Activated naive CD8-positive, alpha-beta T cell treated with anti-CD3 and anti-CD28 coated beads, Interleukin-2, amount 50 U/mL, for 24 hours (primary cell): Measurements from ENCODE around the gene CUEDC2.

ENCODE experiments used
- ATAC-seq: fragments of 150-1000 bp; cut with Tn5 transposase; one replicate; pipeline ENCODE4 v1.10.0; 2021
- DNase-seq: peaks from one replicate; pipeline ENCODE4 v3.0.0; 2021
- H3K27ac Mint-ChIP-seq: one replicate; pipeline ENCODE4 v1.8.0; 2021; ENCODE audit warnings: mild to moderate bottlenecking, mixed read lengths
- H3K27me3 Mint-ChIP-seq: one replicate; pipeline ENCODE4 v1.8.0; 2021; ENCODE audit warnings: mixed read lengths
- H3K36me3 Mint-ChIP-seq: one replicate; pipeline ENCODE4 v1.8.0; 2021; ENCODE audit warnings: low read depth, mixed read lengths
- H3K4me1 Mint-ChIP-seq: one replicate; pipeline ENCODE4 v1.8.0; 2021; ENCODE audit warnings: mixed read lengths
- H3K4me3 Mint-ChIP-seq: one replicate; pipeline ENCODE4 v1.8.0; 2021; ENCODE audit warnings: mild to moderate bottlenecking, moderate library complexity, mixed read lengths
- H3K9me3 Mint-ChIP-seq: one replicate; pipeline ENCODE4 v1.8.0; 2021; ENCODE audit warnings: mixed read lengths

The CUEDC2 gene

GRCh38 chr10:102394801-102395399, 37.5 kb downstream of the CUEDC2 start:
- H3K36me3 Mint-ChIP-seq: peaks cover 39% of the 10 kb centered on the region
- DNase-seq (peak; percentile 77), ATAC-seq (peak; percentile 15)
- no peaks in the 10 kb centered on the region for H3K27me3 Mint-ChIP-seq
- H3K4me3 Mint-ChIP-seq: peak overlapping the region; percentile 99
- H3K9me3 Mint-ChIP-seq: no peaks in the 10 kb centered on the region
- peaks cover 45% of the 10 kb centered on the region for H3K4me1 Mint-ChIP-seq
- peak overlapping the region; percentile 99 for H3K27ac Mint-ChIP-seq

GRCh38 chr10:102394079-102394800, 38.1 kb downstream of the CUEDC2 start:
- Mint-ChIP-seq H3K27ac (peak overlapping the region; percentile 99), H3K36me3 (peaks cover 35% of the 10 kb centered on the region), H3K27me3 (no peaks in the 10 kb centered on the region), H3K4me3 (peak overlapping the region; percentile 99), H3K9me3 (no peaks in the 10 kb centered on the region), H3K4me1 (peaks cover 40% of the 10 kb centered on the region)
- peak; percentile 92 for ATAC-seq
- DNase-seq: peak; percentile 99

GRCh38 chr10:102393411-102394078, 38.8 kb downstream of the CUEDC2 start:
- Mint-ChIP-seq H3K36me3 (peaks cover 32% of the 10 kb centered on the region), H3K4me1 (peaks cover 38% of the 10 kb centered on the region), H3K4me3 (peak overlapping the region; percentile 99), H3K27ac (peak overlapping the region; percentile 99), H3K9me3 (no peaks in the 10 kb centered on the region), H3K27me3 (no peaks in the 10 kb centered on the region)
- ATAC-seq (no peak), DNase-seq (no peak)

- DNase-seq (no peak), ATAC-seq (no peak)
- Mint-ChIP-seq H3K36me3 (peaks cover 20% of the 10 kb centered on the region), H3K4me1 (peaks cover 25% of the 10 kb centered on the region), H3K4me3 (peak overlapping the region; percentile 99), H3K27ac (no peak overlapping the region), H3K27me3 (no peaks in the 10 kb centered on the region), H3K9me3 (no peaks in the 10 kb centered on the region)
Observed at GRCh38 chr10:102392306-102392705, 40.1 kb downstream of the CUEDC2 start.

GRCh38 chr10:102389894-102390293, 42.5 kb downstream of the CUEDC2 start:
- H3K27me3 Mint-ChIP-seq: no peaks in the 10 kb centered on the region
- peaks cover 4% of the 10 kb centered on the region for H3K36me3 Mint-ChIP-seq
- H3K4me1 Mint-ChIP-seq: peaks cover 15% of the 10 kb centered on the region
- H3K4me3 Mint-ChIP-seq: no peak overlapping the region
- no peaks in the 10 kb centered on the region for H3K9me3 Mint-ChIP-seq
- ATAC-seq (no peak), DNase-seq (no peak)
- no peak overlapping the region for H3K27ac Mint-ChIP-seq

GRCh38 chr10:102384606-102385429, 47.6 kb downstream of the CUEDC2 start:
- Mint-ChIP-seq H3K27me3 (no peaks in the 10 kb centered on the region), H3K9me3 (no peaks in the 10 kb centered on the region), H3K27ac (no peak overlapping the region), H3K4me1 (peaks cover 5% of the 10 kb centered on the region), H3K36me3 (peaks cover 8% of the 10 kb centered on the region), H3K4me3 (no peak overlapping the region)
- ATAC-seq (no peak), DNase-seq (no peak)

GRCh38 chr10:102384053-102384452, 48.3 kb downstream of the CUEDC2 start:
- Mint-ChIP-seq H3K9me3 (no peaks in the 10 kb centered on the region), H3K4me3 (no peak overlapping the region), H3K36me3 (peaks cover 8% of the 10 kb centered on the region), H3K27me3 (no peaks in the 10 kb centered on the region), H3K4me1 (peaks cover 5% of the 10 kb centered on the region), H3K27ac (no peak overlapping the region)
- ATAC-seq: no peak
- no peak for DNase-seq

GRCh38 chr10:102382871-102383270, 49.5 kb downstream of the CUEDC2 start:
- Mint-ChIP-seq H3K4me1 (peaks cover 5% of the 10 kb centered on the region), H3K27me3 (no peaks in the 10 kb centered on the region), H3K9me3 (no peaks in the 10 kb centered on the region), H3K4me3 (no peak overlapping the region), H3K27ac (no peak overlapping the region), H3K36me3 (peaks cover 8% of the 10 kb centered on the region)
- DNase-seq (no peak), ATAC-seq (no peak)

- H3K27ac Mint-ChIP-seq: no peak overlapping the region
- H3K36me3 Mint-ChIP-seq: peaks cover 10% of the 10 kb centered on the region
- no peaks in the 10 kb centered on the region for H3K27me3 Mint-ChIP-seq
- DNase-seq (no peak), ATAC-seq (no peak)
- no peak overlapping the region for H3K4me3 Mint-ChIP-seq
- H3K9me3 Mint-ChIP-seq: no peaks in the 10 kb centered on the region
- H3K4me1 Mint-ChIP-seq: peaks cover 5% of the 10 kb centered on the region
Observed at GRCh38 chr10:102381983-102382382, 50.4 kb downstream of the CUEDC2 start.

GRCh38 chr10:102379383-102379782, 53.0 kb downstream of the CUEDC2 start:
- Mint-ChIP-seq H3K27ac (no peak overlapping the region), H3K36me3 (peaks cover 21% of the 10 kb centered on the region), H3K4me3 (no peak overlapping the region), H3K27me3 (no peaks in the 10 kb centered on the region), H3K4me1 (peaks cover 3% of the 10 kb centered on the region), H3K9me3 (no peaks in the 10 kb centered on the region)
- ATAC-seq: no peak
- DNase-seq: no peak

GRCh38 chr10:102376901-102377300, 55.5 kb downstream of the CUEDC2 start:
- ATAC-seq (no peak), DNase-seq (no peak)
- H3K9me3 Mint-ChIP-seq: no peaks in the 10 kb centered on the region
- no peak overlapping the region for H3K27ac Mint-ChIP-seq
- H3K36me3 Mint-ChIP-seq: peaks cover 29% of the 10 kb centered on the region
- no peak overlapping the region for H3K4me3 Mint-ChIP-seq
- H3K4me1 Mint-ChIP-seq: no peaks in the 10 kb centered on the region
- no peaks in the 10 kb centered on the region for H3K27me3 Mint-ChIP-seq

- H3K36me3 Mint-ChIP-seq: peaks cover 33% of the 10 kb centered on the region
- no peaks in the 10 kb centered on the region for H3K27me3 Mint-ChIP-seq
- H3K4me1 Mint-ChIP-seq: no peaks in the 10 kb centered on the region
- H3K9me3 Mint-ChIP-seq: no peaks in the 10 kb centered on the region
- DNase-seq (no peak), ATAC-seq (no peak)
- no peak overlapping the region for H3K4me3 Mint-ChIP-seq
- H3K27ac Mint-ChIP-seq: no peak overlapping the region
Observed at GRCh38 chr10:102375867-102376266, 56.5 kb downstream of the CUEDC2 start.

- H3K9me3 Mint-ChIP-seq: no peaks in the 10 kb centered on the region
- DNase-seq (no peak), ATAC-seq (no peak)
- H3K4me3 Mint-ChIP-seq: no peak overlapping the region
- H3K4me1 Mint-ChIP-seq: no peaks in the 10 kb centered on the region
- peaks cover 39% of the 10 kb centered on the region for H3K36me3 Mint-ChIP-seq
- H3K27ac Mint-ChIP-seq: no peak overlapping the region
- H3K27me3 Mint-ChIP-seq: no peaks in the 10 kb centered on the region
Observed at GRCh38 chr10:102375250-102375649, 57.1 kb downstream of the CUEDC2 start.
